Stimulated activated CD4-positive, alpha-beta T cell treated with anti-CD3 and anti-CD28 coated beads, Interleukin-12 subunit alpha, Interleukin-12 subunit beta, amount 100 ng/mL, for 24 hours (primary cell): Measurements from ENCODE around the gene GLI1.
A peak's percentile ranks its signal among the peaks of the same experiment; 100 is the strongest.
"Not testable (repeated sequence)": the region's sequence is repeated elsewhere in the genome, so short reads cannot be mapped to it uniquely, and the experiment has no call there.

Source experiments
- DNase-seq, 2 experiments: peaks; one replicate each; pipeline ENCODE4 v3.0.0-alpha.2; 2020; ENCODE audit warnings: low read depth in 2 of 2

Gene GLI1

DNA sequence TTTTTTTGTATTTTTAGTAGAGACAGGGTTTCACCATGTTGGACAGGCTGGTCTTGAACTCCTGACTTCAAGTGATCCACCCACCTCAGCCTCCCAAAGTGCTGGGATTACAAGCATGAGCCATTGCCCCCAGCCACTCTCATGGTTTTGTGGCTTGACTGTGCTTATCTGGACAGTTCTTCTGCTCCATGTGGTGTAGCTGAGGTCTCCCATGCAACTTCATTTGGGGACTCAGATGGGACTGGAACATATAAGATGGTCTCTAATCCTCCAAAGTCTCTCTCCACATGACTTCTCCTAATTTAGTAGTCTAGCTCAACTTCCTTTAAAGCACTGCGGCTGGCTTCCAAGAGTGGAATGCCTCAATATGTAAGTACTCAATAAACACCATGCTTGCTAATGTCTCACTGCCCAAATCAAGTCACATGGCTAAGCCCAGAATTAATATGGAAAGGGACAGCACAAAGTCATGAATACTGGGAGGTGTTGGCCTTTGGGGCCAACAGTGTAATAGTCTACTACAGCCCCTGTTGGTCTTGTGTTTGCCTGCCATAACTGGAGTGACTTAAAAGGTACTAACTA, 17.6 kb upstream of the GLI1 start:
- DNase-seq: no peak

GRCh38 chr12:57444337-57444736, 15.2 kb upstream of the GLI1 start:
- DNase-seq: not testable (repeated sequence)

DNA sequence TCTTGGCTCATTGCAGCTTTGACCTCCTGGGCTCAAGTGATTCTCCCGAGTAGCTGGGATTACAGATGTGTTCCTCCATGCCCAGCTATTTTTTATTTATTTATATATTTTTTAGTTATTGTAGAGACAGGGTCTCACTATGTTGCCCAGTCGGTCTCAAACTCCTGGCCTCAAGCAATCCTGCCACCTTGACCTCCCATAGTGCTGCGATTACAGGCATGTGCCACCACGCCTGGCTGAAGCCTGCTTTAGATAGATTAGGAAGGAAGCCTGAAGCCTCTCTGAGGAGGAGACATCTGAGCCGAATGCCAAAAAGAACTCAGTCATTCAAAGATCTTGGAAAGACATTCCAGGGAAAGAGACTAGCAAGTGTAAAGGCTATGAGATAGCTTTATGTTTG, 14.8 kb upstream of the GLI1 start:
- no peak for DNase-seq

GRCh38 chr12:57446292-57446960, 13.2 kb upstream of the GLI1 start:
- DNase-seq: no peak

DNA sequence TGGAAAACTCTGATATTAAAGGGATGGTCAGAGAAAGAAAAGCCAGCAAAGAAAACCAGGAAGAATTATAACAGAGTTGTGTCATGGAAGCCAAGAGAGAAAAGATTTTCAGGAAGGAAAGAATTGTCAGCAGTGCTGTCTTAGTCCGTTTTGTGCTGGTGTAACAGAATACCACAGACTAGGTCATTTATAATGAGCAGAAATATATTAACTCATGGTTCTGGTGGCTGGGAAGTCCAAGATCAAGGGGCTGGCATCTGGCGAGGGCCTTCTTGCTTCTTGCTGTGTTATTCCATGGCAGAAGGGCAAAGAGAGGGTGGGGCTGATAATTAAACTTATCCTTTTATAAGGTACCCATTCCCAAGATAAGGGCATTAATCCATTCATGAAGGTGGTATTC, 10.9 kb upstream of the GLI1 start:
- no peak for DNase-seq

GRCh38 chr12:57449375-57449774, 10.2 kb upstream of the GLI1 start:
- no peak for DNase-seq

GRCh38 chr12:57450057-57450456, 9.5 kb upstream of the GLI1 start:
- DNase-seq: no peak

GRCh38 chr12:57451233-57451778, 8.3 kb upstream of the GLI1 start:
- no peak for DNase-seq

- DNase-seq: no peak
Observed at GRCh38 chr12:57452181-57452936, 7.2 kb upstream of the GLI1 start.

DNA sequence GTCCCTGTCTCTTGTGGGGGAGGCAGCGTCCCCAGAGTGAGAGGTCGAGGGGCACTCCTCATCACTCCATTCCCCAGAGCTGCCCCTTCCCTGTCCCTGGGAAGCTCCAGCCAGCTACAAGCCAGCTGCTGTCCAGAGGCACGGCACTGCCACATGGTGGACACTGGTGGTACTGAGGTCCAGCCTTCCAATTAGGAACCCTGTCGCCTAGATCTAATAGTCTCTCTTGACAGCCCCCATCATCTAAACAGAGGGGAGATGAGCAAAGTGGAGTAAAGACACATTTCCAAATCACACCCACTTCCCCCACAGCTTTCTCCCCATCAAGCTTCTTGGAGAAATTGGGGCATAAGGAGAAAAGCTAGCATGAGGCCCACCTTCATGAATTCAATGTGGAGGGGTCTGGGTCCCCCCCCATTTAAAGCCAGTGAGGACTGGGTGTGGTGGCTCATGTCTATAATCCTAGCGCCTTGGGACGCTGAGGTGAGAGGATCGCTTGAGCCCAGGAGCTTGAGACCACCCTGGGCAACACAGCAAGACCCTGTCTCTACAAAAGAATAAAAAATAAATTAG, 6.6 kb upstream of the GLI1 start:
- DNase-seq: peak in 1 of 2 experiments; percentile 54

GRCh38 chr12:57454213-57454565, 5.4 kb upstream of the GLI1 start:
- no peak for DNase-seq

GRCh38 chr12:57454566-57455373, 4.8 kb upstream of the GLI1 start, which contains the start of gene INHBE:
Gene INHBE (plus strand): TSS chr12:57455307. CDS start chr12:57455537, 230 bp downstream.
- DNase-seq: no peak

DNA sequence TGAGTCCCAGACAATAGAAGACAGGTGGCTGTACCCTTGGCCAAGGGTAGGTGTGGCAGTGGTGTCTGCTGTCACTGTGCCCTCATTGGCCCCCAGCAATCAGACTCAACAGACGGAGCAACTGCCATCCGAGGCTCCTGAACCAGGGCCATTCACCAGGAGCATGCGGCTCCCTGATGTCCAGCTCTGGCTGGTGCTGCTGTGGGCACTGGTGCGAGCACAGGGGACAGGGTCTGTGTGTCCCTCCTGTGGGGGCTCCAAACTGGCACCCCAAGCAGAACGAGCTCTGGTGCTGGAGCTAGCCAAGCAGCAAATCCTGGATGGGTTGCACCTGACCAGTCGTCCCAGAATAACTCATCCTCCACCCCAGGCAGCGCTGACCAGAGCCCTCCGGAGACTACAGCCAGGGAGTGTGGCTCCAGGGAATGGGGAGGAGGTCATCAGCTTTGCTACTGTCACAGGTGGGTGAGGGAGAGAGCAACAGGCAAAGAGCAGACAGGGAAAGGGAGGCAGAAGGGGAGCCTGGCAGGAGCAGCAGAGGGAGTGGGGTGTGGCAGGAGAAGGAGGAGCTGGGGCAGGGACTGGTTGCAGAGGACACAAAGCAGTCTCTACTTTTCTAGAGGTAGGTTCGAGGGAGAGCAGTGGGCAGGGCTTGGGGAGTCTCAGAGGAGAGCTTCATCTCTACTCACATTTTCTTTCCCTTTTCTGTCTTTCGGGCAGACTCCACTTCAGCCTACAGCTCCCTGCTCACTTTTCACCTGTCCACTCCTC, 4.0 kb upstream of the GLI1 start:
- no peak for DNase-seq

GRCh38 chr12:57456145-57456700, 3.4 kb upstream of the GLI1 start:
- no peak for DNase-seq

GRCh38 chr12:57456737-57457490, 2.7 kb upstream of the GLI1 start:
- no peak for DNase-seq

DNA sequence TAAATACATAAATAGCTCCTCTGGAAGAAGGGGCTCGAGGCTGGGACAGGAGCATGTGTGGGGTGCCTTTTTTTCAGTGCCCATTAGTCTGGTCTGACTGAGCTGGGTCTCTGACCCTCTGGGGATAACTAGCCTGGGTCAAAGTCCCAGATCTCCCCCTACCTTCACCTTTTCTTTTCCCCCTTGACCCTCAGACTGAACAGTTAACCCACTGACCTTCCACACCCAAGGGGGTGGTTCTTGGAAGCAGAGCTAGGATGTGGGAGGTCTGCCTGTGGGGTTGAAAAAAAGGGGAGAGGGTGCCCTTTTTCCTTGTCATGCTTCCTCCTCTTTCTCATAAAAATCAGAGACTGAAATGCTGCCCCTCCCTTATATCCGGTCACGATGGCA, 925 bp upstream of the GLI1 start:
- DNase-seq: no peak

GRCh38 chr12:57459055-57459749, 383 bp upstream of the GLI1 start:
- DNase-seq: peak; percentile 83 to 98

DNA sequence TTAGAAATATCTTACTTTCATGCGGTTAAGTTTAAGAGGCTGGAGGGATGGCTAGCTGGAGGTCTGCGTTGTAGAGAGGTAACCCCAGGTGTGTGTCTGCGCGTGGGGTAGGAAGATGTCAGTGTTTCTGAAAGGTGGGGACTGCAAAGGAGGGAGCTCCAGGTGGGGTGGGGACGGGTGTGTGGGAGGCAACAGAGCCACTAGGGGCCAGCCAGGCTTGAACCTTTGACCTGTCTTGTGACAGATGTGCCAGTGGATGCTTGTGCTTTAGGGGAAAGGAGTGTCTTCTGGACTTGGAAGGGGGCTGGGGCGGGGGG, 841 bp downstream of the GLI1 start:
- DNase-seq: no peak

DNA sequence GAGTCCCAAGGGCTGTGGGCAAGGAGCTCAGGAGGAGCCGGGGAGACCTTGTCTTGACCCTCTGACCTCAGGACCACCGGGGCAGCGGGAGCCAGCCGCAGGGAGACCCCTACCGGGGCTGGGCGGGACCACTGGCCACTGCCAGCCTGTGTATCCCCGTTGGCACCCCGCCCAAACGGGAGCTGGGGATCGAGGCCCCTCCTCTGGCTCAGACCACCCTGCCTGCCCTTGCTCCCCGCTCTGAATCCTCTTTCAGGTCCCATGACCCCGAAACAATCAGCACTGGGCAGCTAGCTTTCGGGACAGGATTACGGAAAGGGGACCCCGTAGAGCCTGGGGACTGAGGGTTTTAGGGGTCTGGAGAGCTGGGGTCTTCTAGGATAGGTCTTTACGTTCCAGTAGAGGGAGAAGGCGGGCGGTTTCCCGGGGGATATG, 1.3 kb downstream of the GLI1 start:
- DNase-seq: no peak
